Jurkat, Clone E6-1 (cell line): ENCODE measurements around the gene KIF26B.

ENCODE experiments used
- DNase-seq: peaks from one replicate; pipeline ENCODE4 v3.0.0-alpha.2; 2011; ENCODE audit warnings: low read depth, low spot score
- H3K4me3 ChIP-seq: 2 replicates; pipeline ENCODE4 v1.5.1; 2011; ENCODE audit warnings: mild to moderate bottlenecking, low read length, control low read depth, moderate library complexity

The KIF26B gene

GRCh38 chr1:245486775-245487470 is 332.1 kb downstream of the KIF26B start:
- no peak overlapping the region for H3K4me3 ChIP-seq
- DNase-seq = no peak

DNA sequence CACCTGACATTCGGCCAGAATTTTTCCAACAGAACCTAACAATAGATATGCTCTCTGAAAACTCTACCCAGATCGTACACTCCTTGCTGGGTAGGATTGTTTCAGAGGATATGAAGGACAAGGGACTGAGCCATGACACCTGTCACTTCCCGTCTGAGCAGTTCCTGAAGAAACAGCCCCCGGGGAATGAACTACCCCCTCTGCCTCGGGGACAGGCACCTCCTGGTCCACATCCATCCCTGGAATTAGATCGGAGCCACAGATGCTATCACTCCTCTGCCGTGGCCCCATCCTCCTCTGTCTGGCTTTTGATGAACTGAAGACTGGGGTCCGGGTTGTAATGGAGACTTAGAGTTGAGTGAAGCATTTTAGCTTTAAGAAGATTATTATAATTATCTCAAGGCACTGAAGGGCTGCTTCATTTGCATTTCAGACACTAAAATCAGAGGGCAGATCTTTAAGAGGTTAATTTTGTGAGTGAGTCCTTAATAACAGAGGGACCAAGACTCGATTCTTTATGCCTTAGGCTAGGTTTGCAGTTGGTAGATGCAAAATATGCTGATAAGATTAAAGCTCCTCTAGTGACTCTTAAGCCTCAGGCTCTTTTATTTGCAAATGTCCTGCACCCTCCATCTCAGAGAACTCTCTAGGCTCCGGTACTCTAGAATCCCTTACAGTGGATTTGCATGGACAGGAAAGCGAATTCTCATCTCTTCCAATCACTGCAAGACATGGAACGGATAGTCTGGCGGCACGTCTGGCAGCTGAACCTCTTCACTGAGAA is 333.8 kb downstream of the KIF26B start:
- no peak for DNase-seq
- no peak overlapping the region for H3K4me3 ChIP-seq

GRCh38 chr1:245489838-245490237 is 335.1 kb downstream of the KIF26B start:
- DNase-seq = no peak
- H3K4me3 ChIP-seq = no peak overlapping the region

GRCh38 chr1:245493029-245493428 is 338.2 kb downstream of the KIF26B start:
- DNase-seq = peak; percentile 59
- H3K4me3 ChIP-seq = no peak overlapping the region

DNA sequence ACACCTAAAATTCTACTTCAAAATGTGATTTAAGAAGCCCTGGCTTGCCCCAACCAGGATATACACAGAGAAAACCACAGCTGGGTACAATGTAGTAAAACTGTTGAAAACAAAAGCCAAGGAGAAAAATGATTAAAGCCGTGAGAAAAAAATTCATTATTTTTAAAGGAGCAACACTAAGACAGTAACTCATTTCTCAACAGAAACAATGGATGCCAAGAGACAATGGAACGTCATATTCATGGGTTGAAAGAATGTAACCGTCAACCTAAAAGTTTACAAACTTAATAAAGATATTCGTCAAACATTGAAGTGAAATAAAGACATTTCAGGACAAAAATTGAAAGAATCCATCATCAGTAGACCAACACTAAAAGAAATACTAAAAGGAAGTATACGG is 340.9 kb downstream of the KIF26B start:
- H3K4me3 ChIP-seq = no peak overlapping the region
- no peak for DNase-seq

DNA sequence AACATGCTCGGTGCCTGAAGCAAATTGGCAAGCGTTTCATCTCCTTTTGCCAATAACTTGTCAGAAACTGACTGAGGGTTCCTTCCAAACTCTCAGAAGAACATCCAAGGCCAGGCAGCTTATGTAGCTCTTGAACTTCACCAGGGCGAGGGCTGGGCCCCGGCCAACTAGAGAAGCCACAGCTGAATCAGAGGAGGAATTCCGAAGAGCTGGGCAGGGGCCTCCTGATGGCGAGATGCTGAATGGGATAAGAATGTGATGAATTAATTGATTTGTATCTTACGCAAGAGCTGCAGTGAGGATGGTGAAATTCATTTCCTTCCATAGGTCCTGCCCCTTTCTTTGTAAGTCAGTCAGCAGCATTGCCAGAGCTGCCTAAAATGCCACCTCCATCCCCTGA is 345.8 kb downstream of the KIF26B start:
- no peak overlapping the region for H3K4me3 ChIP-seq
- DNase-seq = no peak

DNA sequence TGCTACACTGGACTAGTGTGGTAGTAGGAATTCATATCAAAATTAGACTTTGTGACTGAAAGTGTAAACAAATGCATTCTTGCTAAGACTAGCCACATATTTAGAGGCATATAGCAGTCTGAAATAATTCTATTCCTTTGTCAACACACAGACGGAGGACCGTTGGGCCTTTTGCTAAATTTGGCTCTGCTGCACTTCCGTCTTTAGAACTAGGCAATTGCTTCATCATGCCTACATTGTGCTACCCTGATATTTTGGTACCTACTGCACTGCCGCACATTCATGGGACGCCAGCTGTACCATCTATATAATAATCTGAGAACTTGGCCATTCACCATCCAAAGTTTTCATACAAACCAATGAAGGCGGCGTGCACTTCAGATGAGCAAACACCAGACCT is 346.8 kb downstream of the KIF26B start:
- no peak for DNase-seq
- no peak overlapping the region for H3K4me3 ChIP-seq

DNA sequence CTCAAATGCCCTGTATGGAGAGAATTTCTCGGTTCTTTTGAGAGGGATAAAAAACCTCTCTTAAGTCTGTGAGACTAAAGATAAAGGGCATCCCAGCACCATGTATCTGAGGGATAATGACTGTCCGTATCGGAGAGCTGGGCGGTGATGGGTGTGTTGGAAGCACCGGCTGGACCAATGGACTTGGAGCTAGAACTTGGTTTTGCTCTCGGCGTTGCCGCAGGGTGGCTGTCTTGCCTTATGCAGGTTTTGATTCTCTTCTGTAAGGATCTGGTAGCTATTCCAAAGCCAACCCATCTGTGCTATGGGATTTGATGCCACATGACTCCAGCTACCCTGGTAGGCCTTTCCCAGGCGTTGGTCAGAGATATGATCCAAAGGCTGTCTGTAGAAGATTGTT is 348.8 kb downstream of the KIF26B start:
- no peak overlapping the region for H3K4me3 ChIP-seq
- DNase-seq = no peak

GRCh38 chr1:245510144-245510543 is 355.4 kb downstream of the KIF26B start:
- no peak for DNase-seq
- no peak overlapping the region for H3K4me3 ChIP-seq

- no peak for DNase-seq
- no peak overlapping the region for H3K4me3 ChIP-seq
Measured at GRCh38 chr1:245512181-245512888, 357.6 kb downstream of the KIF26B start.

GRCh38 chr1:245512980-245513578 is 358.3 kb downstream of the KIF26B start:
- H3K4me3 ChIP-seq = no peak overlapping the region
- no peak for DNase-seq

GRCh38 chr1:245516284-245516759 is 361.5 kb downstream of the KIF26B start:
- peak; percentile 3 for DNase-seq
- H3K4me3 ChIP-seq = no peak overlapping the region

- DNase-seq = no peak
- no peak overlapping the region for H3K4me3 ChIP-seq
Measured at GRCh38 chr1:245520611-245521010, 365.8 kb downstream of the KIF26B start.

DNA sequence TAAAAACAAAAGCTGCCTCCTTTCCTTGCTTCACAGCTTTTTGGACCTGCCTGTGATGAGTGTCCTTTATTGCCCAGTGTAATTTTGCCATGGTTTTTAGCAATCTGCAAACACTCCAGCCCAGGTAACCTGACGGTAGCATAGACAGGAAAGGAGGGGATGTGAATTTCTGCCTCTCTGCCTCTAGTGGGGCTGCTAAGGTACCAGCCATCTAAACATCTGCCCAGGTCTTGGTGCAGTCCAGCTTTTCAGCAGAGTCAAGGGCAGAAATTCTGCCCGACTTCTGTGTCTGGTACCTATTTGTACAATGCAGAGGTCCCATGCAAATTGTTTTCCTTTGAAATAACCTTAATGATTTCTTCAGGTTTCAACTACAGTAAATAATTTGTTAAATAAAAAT is 371.4 kb downstream of the KIF26B start:
- DNase-seq = no peak
- H3K4me3 ChIP-seq = no peak overlapping the region

- no peak for DNase-seq
- no peak overlapping the region for H3K4me3 ChIP-seq
Measured at GRCh38 chr1:245528258-245528635, 373.5 kb downstream of the KIF26B start.

DNA sequence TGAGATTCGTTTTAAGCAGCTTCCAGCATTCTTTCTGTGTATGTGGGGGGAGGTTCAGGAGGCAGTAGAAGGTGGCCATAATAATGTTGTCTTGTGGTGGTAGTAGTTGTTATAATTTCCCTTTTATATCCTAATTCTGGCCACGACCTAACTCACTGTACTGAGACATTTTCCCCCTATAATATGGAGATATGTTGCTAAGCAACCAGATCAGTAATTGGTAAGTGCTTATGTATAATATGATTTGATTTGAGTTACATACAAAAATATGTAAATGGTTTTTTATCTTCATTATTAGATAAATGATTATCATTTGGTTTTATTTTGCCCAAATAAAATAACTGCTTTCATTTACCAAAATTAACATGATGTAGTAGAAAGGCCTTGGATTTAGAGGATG is 376.2 kb downstream of the KIF26B start:
- DNase-seq = no peak
- H3K4me3 ChIP-seq = no peak overlapping the region

DNA sequence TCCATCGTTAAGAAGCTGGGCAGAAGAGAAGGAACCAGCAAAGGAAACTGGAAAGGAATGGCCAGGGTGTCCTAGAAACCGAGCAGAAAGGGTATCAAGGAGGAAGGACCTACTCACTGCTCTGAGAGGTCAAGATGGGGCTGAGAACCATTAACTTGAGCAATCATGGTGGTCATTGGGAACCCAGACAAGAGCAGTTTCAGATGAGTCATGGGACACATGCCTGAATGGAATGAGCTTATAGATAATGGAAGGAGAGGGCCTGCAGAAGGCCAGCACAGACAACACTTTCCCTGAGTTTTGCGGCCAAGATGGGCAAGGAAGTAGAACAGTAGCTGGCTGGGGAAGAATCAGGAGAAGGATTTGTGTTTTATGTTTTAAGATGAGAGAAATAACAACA is 383.2 kb downstream of the KIF26B start:
- no peak for DNase-seq

GRCh38 chr1:245538671-245539070 is 383.9 kb downstream of the KIF26B start:
- DNase-seq = no peak
- H3K4me3 ChIP-seq = no peak overlapping the region

More for the DNA sequence above, 383.2 kb downstream of the KIF26B start:
- H3K4me3 ChIP-seq = no peak overlapping the region

DNA sequence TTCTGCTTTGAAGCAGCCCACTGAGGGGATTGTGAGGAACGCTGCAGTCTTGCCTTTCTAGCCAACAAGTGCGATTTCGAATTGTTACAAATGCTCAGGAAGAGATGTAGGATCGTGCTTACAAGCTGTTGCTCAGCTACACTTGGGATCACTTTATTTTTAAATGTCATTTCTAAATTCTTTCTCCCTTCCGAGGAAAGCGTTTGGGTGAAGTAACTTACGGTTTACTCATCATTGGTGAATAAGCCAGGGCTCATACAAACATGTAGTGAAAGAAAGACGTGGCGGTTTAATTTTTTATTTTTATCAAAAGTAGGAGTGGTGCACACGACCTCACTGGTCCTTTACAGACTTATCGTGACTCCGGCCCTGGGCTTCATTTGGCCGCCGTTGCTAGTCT is 386.6 kb downstream of the KIF26B start:
- H3K4me3 ChIP-seq = no peak overlapping the region
- no peak for DNase-seq

DNA sequence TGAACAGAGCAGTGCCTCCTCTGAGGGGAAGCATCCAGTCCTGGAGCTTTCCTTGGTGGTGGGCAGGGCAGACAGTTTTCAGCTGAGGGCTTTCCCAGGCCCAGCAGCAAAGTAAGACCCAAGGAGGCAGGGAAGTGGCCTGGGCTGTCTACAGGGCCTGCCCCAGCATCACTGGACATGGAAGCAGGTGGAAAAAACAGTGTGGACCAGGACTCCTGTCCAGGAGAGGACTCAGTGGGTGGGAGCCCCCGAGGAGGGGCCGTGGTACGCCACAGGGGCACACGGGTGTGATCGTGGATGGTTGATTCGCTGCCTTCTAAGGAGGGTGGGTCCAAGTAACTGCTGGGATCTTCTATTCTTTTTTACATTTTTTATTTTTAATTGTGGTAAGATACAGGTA is 387.6 kb downstream of the KIF26B start:
- H3K4me3 ChIP-seq = no peak overlapping the region
- no peak for DNase-seq
